ENCODE measurements around the gene CASQ2.

The CASQ2 gene

GRCh38 chr1:115768549-115768948, at the start of gene CASQ2:
CASQ2 (minus strand) TSS chr1:115768714; CDS start chr1:115768541, 173 bp downstream.
- no peak for DNase-seq (ENCODE audit: low spot score)

GRCh38 chr1:115815694-115816093, 47.2 kb upstream of the CASQ2 start:
- DNase-seq (ENCODE audit: low spot score) = no peak

GRCh38 chr1:115814685-115815398, 46.3 kb upstream of the CASQ2 start:
- no peak for DNase-seq (ENCODE audit: low spot score)

GRCh38 chr1:115813727-115814126, 45.2 kb upstream of the CASQ2 start:
- no peak for DNase-seq (ENCODE audit: low spot score)

GRCh38 chr1:115811140-115811828, 42.8 kb upstream of the CASQ2 start:
- no peak for DNase-seq (ENCODE audit: low spot score)

- DNase-seq (ENCODE audit: low spot score) = no peak
Measured at GRCh38 chr1:115810609-115811008, 42.1 kb upstream of the CASQ2 start.

GRCh38 chr1:115809847-115810246, 41.3 kb upstream of the CASQ2 start:
- no peak for DNase-seq (ENCODE audit: low spot score)

- DNase-seq (ENCODE audit: low spot score) = no peak
Measured at GRCh38 chr1:115809076-115809475, 40.6 kb upstream of the CASQ2 start.

GRCh38 chr1:115807723-115808122, 39.2 kb upstream of the CASQ2 start:
- DNase-seq (ENCODE audit: low spot score) = peak; percentile 70

GRCh38 chr1:115805597-115805996, 37.1 kb upstream of the CASQ2 start:
- DNase-seq (ENCODE audit: low spot score) = no peak

GRCh38 chr1:115802416-115802815, 33.9 kb upstream of the CASQ2 start:
- no peak for DNase-seq (ENCODE audit: low spot score)

- DNase-seq (ENCODE audit: low spot score) = no peak
Measured at GRCh38 chr1:115797486-115797885, 29.0 kb upstream of the CASQ2 start.

- DNase-seq (ENCODE audit: low spot score) = no peak
Measured at GRCh38 chr1:115796897-115797296, 28.4 kb upstream of the CASQ2 start.

GRCh38 chr1:115796036-115796435, 27.5 kb upstream of the CASQ2 start:
- DNase-seq (ENCODE audit: low spot score) = no peak

GRCh38 chr1:115794976-115795639, 26.6 kb upstream of the CASQ2 start:
- DNase-seq (ENCODE audit: low spot score) = no peak

- DNase-seq (ENCODE audit: low spot score) = no peak
Measured at GRCh38 chr1:115793162-115793561, 24.6 kb upstream of the CASQ2 start.

GRCh38 chr1:115791816-115792215, 23.3 kb upstream of the CASQ2 start:
- DNase-seq (ENCODE audit: low spot score) = no peak

GRCh38 chr1:115790846-115791245, 22.3 kb upstream of the CASQ2 start:
- peak; percentile 18 for DNase-seq (ENCODE audit: low spot score)

GRCh38 chr1:115790356-115790755, 21.8 kb upstream of the CASQ2 start:
- DNase-seq (ENCODE audit: low spot score) = no peak

GRCh38 chr1:115783311-115783710, 14.8 kb upstream of the CASQ2 start:
- no peak for DNase-seq (ENCODE audit: low spot score)

- peak; percentile 80 for DNase-seq (ENCODE audit: low spot score)
Measured at GRCh38 chr1:115782571-115783281, 14.2 kb upstream of the CASQ2 start.

- DNase-seq (ENCODE audit: low spot score) = no peak
Measured at GRCh38 chr1:115781851-115782250, 13.3 kb upstream of the CASQ2 start.
